Testis (tissue), 3 donors: ENCODE measurements around the gene TRAPPC12. TPM values are rescaled to one million over a fixed set of nuclear protein-coding genes. Genes with fewer than 3 reads are reported as not detected.

Experiments used
- DNase-seq: peaks from one replicate; pipeline ENCODE4 v3.0.0-alpha.2; 2019
- H3K27ac ChIP-seq, 2 donors: fragments of 200-600 bp; sonication (generic); one replicate each; pipeline ENCODE4 v1.5.1; 2019
- H3K27me3 ChIP-seq: fragments of 200-600 bp; sonication (generic); one replicate; pipeline ENCODE4 v1.5.1; 2019
- H3K36me3 ChIP-seq: fragments of 200-600 bp; sonication (generic); one replicate; pipeline ENCODE4 v1.5.1; 2017; ENCODE audit warnings: low read depth; ENCODE audit errors: missing control alignments
- H3K4me1 ChIP-seq: fragments of 200-600 bp; sonication (generic); one replicate; pipeline ENCODE4 v1.5.1; 2019
- H3K4me3 ChIP-seq, 2 donors: fragments of 200-600 bp; sonication (generic); one replicate each; pipeline ENCODE4 v1.5.1; 2017 to 2019
- H3K9me3 ChIP-seq: fragments of 200-600 bp; sonication (generic); one replicate; pipeline ENCODE4 v1.5.1; 2017
- CTCF ChIP-seq, 3 experiments: fragments of 450-650 bp in 2 of 3; fragments of 200-600 bp in 1 of 3; sonication (generic) in 1 of 3; IDR thresholded peaks; one replicate each; pipeline ENCODE4 v1.5.1; 2016 to 2019; ENCODE audit warnings: antibody characterized with exemption in 3 of 3, mild to moderate bottlenecking in 2 of 3, moderate library complexity in 1 of 3
- POLR2A ChIP-seq: fragments of 450-650 bp; IDR thresholded peaks from one replicate; pipeline ENCODE4 v1.6.1; 2017; ENCODE audit warnings: antibody characterized with exemption, mild to moderate bottlenecking, moderate library complexity
- WGBS, 2 donors: methylation state at CpG; one replicate each; pipeline ENCODE4 v1.1.5; 2018; 5-methylcytosine and 5-hydroxymethylcytosine counted together
- intact Hi-C: fragments of 100-400 bp; cut with DNase I; formaldehyde crosslinking; loops from one replicate; pipeline ENCODE4 v1.15.1; 2023; ENCODE audit warnings: low total_unique reads
- polyA plus RNA-seq: library from polyadenylated mRNA; stranded (reverse); fragments of 350-450 nt; fragmentation: Illumina TruSeq; extraction: RNeasy Lipid Tissue Mini Kit (QIAGEN cat#74804); gene quantifications from one replicate; pipeline ENCODE4 v1.2.3, GENCODE V29; 2014; ENCODE audit warnings: low read depth, low replicate concordance; ENCODE audit not compliant: insufficient read depth
- total RNA-seq, 2 donors: library from RNA; depleted of rRNA; stranded (reverse); fragments of >200 nt; gene quantifications; one replicate each; pipeline ENCODE4 v1.2.3, GENCODE V29; 2016

TRAPPC12 gene
- total and polyA plus RNA-seq, 3 donors from 2014 or later: 172 to 406 (median 236) TPM

GRCh38 chr2:3518496-3519254 lies 139.2 kb downstream of the TRAPPC12 start:
- peak overlapping the region; percentile 82 to 95 for H3K27ac ChIP-seq
- intact Hi-C loops: no loop called here
- WGBS, 2 donors: 0% methylated on average over 4 to 42 of the region's 67 CpGs
- peaks cover 14% of the 10 kb centered on the region for H3K4me1 ChIP-seq
- TF ChIP-seq POLR2A: no peak
- peak in 1 of 3 experiments; percentile 4 for TF ChIP-seq CTCF (IDR thresholded peaks at IDR 0.05)
- H3K36me3 ChIP-seq: no peaks in the 10 kb centered on the region
- H3K4me3 ChIP-seq: peak overlapping the region; percentile 70 to 90
- no peaks in the 10 kb centered on the region for H3K9me3 ChIP-seq
- DNase-seq: peak; percentile 95
- no peaks in the 10 kb centered on the region for H3K27me3 ChIP-seq

- H3K27me3 ChIP-seq: no peaks in the 10 kb centered on the region
- H3K27ac ChIP-seq: peak within 1 kb of the TSS; percentile 82 to 95
- no peaks in the 10 kb centered on the region for H3K36me3 ChIP-seq
- peak; percentile 79 for DNase-seq
- intact Hi-C loops: no loop called here
- peak within 1 kb of the TSS; percentile 70 to 90 for H3K4me3 ChIP-seq
- 4 to 6% methylated on average over 23 to 36 of the region's 76 CpGs for WGBS, 2 donors
- TF ChIP-seq CTCF (IDR thresholded peaks at IDR 0.05) (no peak), POLR2A (peak; percentile 15)
- H3K4me1 ChIP-seq: peaks cover 14% of the 10 kb centered on the region
- H3K9me3 ChIP-seq: no peaks in the 10 kb centered on the region
These were observed 140.0 kb downstream of the TRAPPC12 start, which contains the start of gene ADI1 for GRCh38 chr2:3519255-3520205. Gene ADI1, minus strand, starts transcription at chr2:3519531. Its CDS starts 44 bp downstream, at chr2:3519487.

GRCh38 chr2:3520591-3520990 lies 141.1 kb downstream of the TRAPPC12 start:
- no peak overlapping the region for H3K27ac ChIP-seq
- TF ChIP-seq CTCF (IDR thresholded peaks at IDR 0.05) (no peak), POLR2A (no peak)
- H3K4me1 ChIP-seq: peaks cover 18% of the 10 kb centered on the region
- H3K27me3 ChIP-seq: no peaks in the 10 kb centered on the region
- H3K4me3 ChIP-seq: no peak overlapping the region
- intact Hi-C loops: no loop called here
- no peak for DNase-seq
- H3K9me3 ChIP-seq: no peaks in the 10 kb centered on the region
- H3K36me3 ChIP-seq: no peaks in the 10 kb centered on the region
- 58 to 76% methylated on average over 6 of the region's 6 CpGs for WGBS, 2 donors

- Histone ChIP-seq H3K27me3 (no peaks in the 10 kb centered on the region), H3K4me1 (peaks cover 14% of the 10 kb centered on the region), H3K9me3 (no peaks in the 10 kb centered on the region), H3K4me3 (no peak overlapping the region), H3K36me3 (no peaks in the 10 kb centered on the region), H3K27ac (peak overlapping the region in 1 of 2 donors; percentile 58)
- TF ChIP-seq CTCF (IDR thresholded peaks at IDR 0.05) (no peak), POLR2A (no peak)
- DNase-seq: peak; percentile 46
- intact Hi-C loops: no loop called here
- WGBS, 2 donors: 54 to 60% methylated on average over 13 of the region's 13 CpGs
These were observed 143.5 kb downstream of the TRAPPC12 start for GRCh38 chr2:3522961-3523421.
